HepG2 (cell line): Measurements from ENCODE around the gene NFASC. TPM values are rescaled to one million over a fixed set of nuclear protein-coding genes. Genes with fewer than 3 reads are reported as not detected.

Experiments used
- ATAC-seq: fragments of 200-7000 bp; cut with Tn5 transposase; 3 replicates; pipeline ENCODE4 v1.9.1; 2020; ENCODE audit warnings: mild to moderate bottlenecking, moderate library complexity
- BruUV-seq: library from RNA; stranded (reverse); fragments of 400-500 nt; replicated peaks from 2 replicates; lab custom pipeline; 2021; lab: Mats Ljungman, UMichigan
- CTCF ChIA-PET: fragments of 300-600 bp; formaldehyde crosslinking; extraction: SDS; loops from one replicate; lab custom pipeline; 2021; ENCODE audit warnings: low total read pairs, inconsistent platforms, low intra/inter-chr PET ratio; lab: Yijun Ruan, JAX
- POLR2A ChIA-PET: fragments of 350-600 bp; sonication (Branson Sonifier 250); formaldehyde crosslinking; loops from one replicate; lab custom pipeline; 2020; ENCODE audit warnings: antibody characterized with exemption, inconsistent platforms; lab: Yijun Ruan, JAX
- DNase-seq: peaks from one replicate; pipeline ENCODE4 v3.0.0-alpha.2; 2015; ENCODE audit warnings: low spot score
- FAIRE-seq: peaks from 3 replicates; lab custom pipeline; 2011; peaks lifted over from hg19 to GRCh38; lab: Jason Lieb, UNC
- H2AFZ ChIP-seq: one replicate; pipeline ENCODE4 v1.6.1; 2011; ENCODE audit warnings: low read length, inconsistent platforms
- H3K27ac ChIP-seq: fragments of 300-600 bp; 3 replicates; pipeline ENCODE4 v1.8.0; 2011; ENCODE audit warnings: mixed run types, mild to moderate bottlenecking, mixed read lengths, low read length, inconsistent platforms; ENCODE audit not compliant: insufficient read depth; ENCODE audit errors: extremely low read length
- H3K27me3 ChIP-seq, 2 experiments: fragments of 200-600 bp in 1 of 2; 2 replicates in 1 of 2; 3 replicates in 1 of 2; pipeline versions ENCODE4 v1.6.0 to v1.8.0; 2011; ENCODE audit warnings: low read length in 2 of 2, mild to moderate bottlenecking in 2 of 2, moderate library complexity in 2 of 2, inconsistent platforms in 1 of 2; ENCODE audit not compliant: insufficient read depth in 2 of 2, control insufficient read depth in 1 of 2
- H3K36me3 ChIP-seq, 2 experiments: fragments of 200-600 bp in 1 of 2; replicated peaks in 1 of 2; 2 replicates in 1 of 2; 3 replicates in 1 of 2; pipeline versions ENCODE4 v1.5.1 to v1.8.0; 2011; ENCODE audit warnings: low read length in 2 of 2, inconsistent platforms in 1 of 2; ENCODE audit not compliant: insufficient read depth in 2 of 2, control insufficient read depth in 1 of 2
- H3K4me1 ChIP-seq: 2 replicates; pipeline ENCODE4 v1.5.1; 2012; ENCODE audit warnings: low read length, inconsistent platforms; ENCODE audit not compliant: insufficient read depth
- H3K4me2 ChIP-seq: 2 replicates; pipeline ENCODE4 v1.6.0; 2011; ENCODE audit warnings: low read depth, low read length, inconsistent platforms
- H3K4me3 ChIP-seq, 3 experiments: fragments of 200-600 bp in 1 of 3; sonication (generic), shearing (Covaris generic) in 1 of 3; replicated peaks in 1 of 3; 2 replicates each; pipeline ENCODE4 v1.5.1; 2011 to 2016; ENCODE audit warnings: low read length in 3 of 3, inconsistent platforms in 2 of 3, low read depth in 2 of 3, mild to moderate bottlenecking in 2 of 3, control low read depth in 1 of 3, mixed read lengths in 1 of 3; ENCODE audit not compliant: insufficient read depth in 1 of 3
- H3K79me2 ChIP-seq: one replicate; pipeline ENCODE4 v1.6.1; 2011; ENCODE audit warnings: low read length, inconsistent platforms; ENCODE audit not compliant: insufficient read depth
- H3K9ac ChIP-seq: 2 replicates; pipeline ENCODE4 v1.6.0; 2011; ENCODE audit warnings: mild to moderate bottlenecking, low read depth, low read length, inconsistent platforms; ENCODE audit not compliant: insufficient read depth
- H3K9me3 ChIP-seq: 2 replicates; pipeline ENCODE4 v1.5.1; 2012; ENCODE audit warnings: mild to moderate bottlenecking, low read length
- H4K20me1 ChIP-seq: 2 replicates; pipeline ENCODE4 v1.6.0; 2011; ENCODE audit warnings: inconsistent platforms, mild to moderate bottlenecking, low read length, moderate library complexity; ENCODE audit not compliant: insufficient read depth
- ARID3A ChIP-seq: IDR thresholded peaks from 2 replicates; pipeline ENCODE4 v1.6.1; 2012; ENCODE audit warnings: low read depth, low read length, improper control_type of control experiment
- CREBL2 ChIP-seq: sonication (generic); formaldehyde crosslinking; IDR thresholded peaks from 2 replicates; pipeline ENCODE4 v1.8.1; 2023; ENCODE audit warnings: missing genetic modification reagents, mild to moderate bottlenecking, borderline replicate concordance
- DPF2 ChIP-seq: sonication (generic); formaldehyde crosslinking; IDR thresholded peaks from 2 replicates; pipeline ENCODE4 v1.4.0; 2020; ENCODE audit warnings: mild to moderate bottlenecking, low read depth, missing genetic modification reagents, borderline replicate concordance
- EHMT2 ChIP-seq: fragments of 200-600 bp; sonication (generic); IDR thresholded peaks from 2 replicates; pipeline ENCODE4 v1.7.0; 2017; ENCODE audit warnings: antibody characterized with exemption, low read depth, low read length, borderline replicate concordance
- JDP2 ChIP-seq: sonication (generic); formaldehyde crosslinking; IDR thresholded peaks from 2 replicates; pipeline ENCODE4 v1.8.1; 2022; ENCODE audit warnings: missing genetic modification reagents, borderline replicate concordance
- NCOR1 ChIP-seq: fragments of 200-600 bp; sonication (generic); IDR thresholded peaks from 2 replicates; pipeline ENCODE4 v1.7.0; 2017; ENCODE audit warnings: antibody characterized with exemption, low read length, borderline replicate concordance
- PHF20 ChIP-seq: sonication (generic); formaldehyde crosslinking; IDR thresholded peaks from 2 replicates; pipeline ENCODE4 v1.5.0; 2020; ENCODE audit warnings: mild to moderate bottlenecking, missing genetic modification reagents
- PLRG1 ChIP-seq: fragments of 450-650 bp; conservative IDR thresholded peaks from 2 replicates; pipeline ENCODE4 v1.6.1; 2016
- SIX4 ChIP-seq: sonication (generic); formaldehyde crosslinking; IDR thresholded peaks from 2 replicates; pipeline ENCODE4 v1.4.0; 2020; ENCODE audit warnings: missing genetic modification reagents
- SSRP1 ChIP-seq: IDR thresholded peaks from 2 replicates; pipeline ENCODE4 v1.6.1; 2016; ENCODE audit warnings: control low read depth
- ZFYVE20 ChIP-seq: sonication (generic); formaldehyde crosslinking; IDR thresholded peaks from 2 replicates; pipeline ENCODE4 v1.8.0; 2023; ENCODE audit warnings: low read depth, mild to moderate bottlenecking, moderate library complexity, missing genetic modification reagents, borderline replicate concordance
- ZNF383 ChIP-seq: sonication (generic); formaldehyde crosslinking; IDR thresholded peaks from 2 replicates; pipeline ENCODE4 v1.4.0; 2020; ENCODE audit warnings: missing genetic modification reagents, mild to moderate bottlenecking, borderline replicate concordance
- ZNF784 ChIP-seq: sonication (generic); formaldehyde crosslinking; IDR thresholded peaks from 2 replicates; pipeline ENCODE4 v1.5.1; 2020; ENCODE audit warnings: missing genetic modification reagents, mild to moderate bottlenecking, borderline replicate concordance
- ZNF800 ChIP-seq: sonication (generic); formaldehyde crosslinking; IDR thresholded peaks from 2 replicates; pipeline ENCODE4 v1.4.0; 2020; ENCODE audit warnings: missing genetic modification reagents
- WGBS: methylation state at CpG from one replicate; pipeline ENCODE4 v1.1.6; 2017; ENCODE audit warnings: low lambda C conversion rate; 5-methylcytosine and 5-hydroxymethylcytosine counted together
- in situ Hi-C: cut with HindIII; loops from 2 replicates; pipeline ENCODE4 v1.10.0; 2017; ENCODE audit warnings: low pct_unique_long_range_greater_than_20kb; ENCODE audit not compliant: extremely low pct_ligation_motif_present
- intact Hi-C: fragments of 100-400 bp; cut with micrococcal nuclease; formaldehyde crosslinking; loops from one replicate; pipeline ENCODE4 v1.10.0; 2022; ENCODE audit not compliant: unreplicated experiment
- polyA plus RNA-seq, 8 experiments: library from polyadenylated mRNA; depleted of rRNA in 3 of 8; stranded (reverse) in 7 of 8; unstranded in 1 of 8; fragments of >200 nt; fragmentation: Illumina TruSeq in 4 of 8; extraction: Trizol in 4 of 8; gene quantifications; 2 replicates each; pipeline versions ENCODE4 v1.2.1 to v1.2.3, GENCODE V29; 2011 to 2016; ENCODE audit warnings: low read depth in 4 of 8, missing spikeins in 1 of 8, mixed read lengths in 1 of 8; ENCODE audit not compliant: insufficient read depth in 1 of 8
- total RNA-seq, 5 experiments: library from RNA; depleted of rRNA; stranded (reverse); fragments of >200 nt; fragmentation: Illumina TruSeq; extraction: Trizol; gene quantifications; 2 replicates each; pipeline ENCODE4 v1.2.3, GENCODE V29; 2016; ENCODE audit warnings: low read depth in 1 of 5

Gene NFASC
- total and polyA plus RNA-seq, 2 of the 13 experiments (the other 11 are each of a cell fraction or from before 2014, with no cell fraction given) = not detected

GRCh38 chr1:204921855-204922516 is 51.3 kb downstream of the NFASC start:
- intact Hi-C loops = no loop called here
- Histone ChIP-seq H3K79me2 (no peaks in the 10 kb centered on the region), H4K20me1 (no peaks in the 10 kb centered on the region), H3K4me2 (no peak overlapping the region), H3K36me3 (no peaks in the 10 kb centered on the region), H2AFZ (no peak overlapping the region), H3K4me1 (peaks cover 44% of the 10 kb centered on the region), H3K27ac (no peak overlapping the region), H3K9me3 (no peaks in the 10 kb centered on the region), H3K4me3 (no peak overlapping the region), H3K9ac (no peak overlapping the region), H3K27me3 (0 out of 5 replicates have a peak, but pooled peaks cover 0 to 9% of the 10 kb centered on the region in 2 experiments)
- WGBS = 30% methylated on average over 15 of the region's 15 CpGs
- FAIRE-seq (no peak), ATAC-seq (no peak), DNase-seq (no peak)
- in situ Hi-C loops = no loop called here
- TF ChIP-seq JDP2 (CRISPR knock-in tag) (no peak), EHMT2 (no peak), NCOR1 (no peak), DPF2 (CRISPR knock-in tag) (no peak), ZFYVE20 (CRISPR knock-in tag) (no peak), ARID3A (no peak), ZNF784 (CRISPR knock-in tag) (no peak), ZNF383 (CRISPR knock-in tag) (no peak), PLRG1 (no peak), SSRP1 (CRISPR knock-in tag) (no peak), CREBL2 (no peak), ZNF800 (CRISPR knock-in tag) (no peak), PHF20 (CRISPR knock-in tag) (no peak), SIX4 (CRISPR knock-in tag) (no peak)
- CTCF ChIA-PET = no interaction called here
- POLR2A ChIA-PET = no interaction called here
- no TSS peak for BruUV-seq
